ENCODE results near the gene PTPRE.

GRCh38 chr10:127905001-127905847 is 1.7 kb upstream of the PTPRE start:
- TF ChIP-seq CTCF (conservative IDR thresholded peaks at IDR 0.05; ENCODE audit: low read length) (no peak), EZH2phosphoT487 (IDR thresholded peaks at IDR 0.05; ENCODE audit: borderline replicate concordance) (no peak)

Data from Loucy (cell line).